GM19193 (cell line): ENCODE measurements around the gene PRKAR2B.

ENCODE experiments used
- POLR2A ChIP-seq: IDR thresholded peaks from 4 replicates; pipeline ENCODE4 v1.6.1; 2011; ENCODE audit not compliant: insufficient read depth, insufficient read length; ENCODE audit errors: extremely low read depth

Gene PRKAR2B

DNA sequence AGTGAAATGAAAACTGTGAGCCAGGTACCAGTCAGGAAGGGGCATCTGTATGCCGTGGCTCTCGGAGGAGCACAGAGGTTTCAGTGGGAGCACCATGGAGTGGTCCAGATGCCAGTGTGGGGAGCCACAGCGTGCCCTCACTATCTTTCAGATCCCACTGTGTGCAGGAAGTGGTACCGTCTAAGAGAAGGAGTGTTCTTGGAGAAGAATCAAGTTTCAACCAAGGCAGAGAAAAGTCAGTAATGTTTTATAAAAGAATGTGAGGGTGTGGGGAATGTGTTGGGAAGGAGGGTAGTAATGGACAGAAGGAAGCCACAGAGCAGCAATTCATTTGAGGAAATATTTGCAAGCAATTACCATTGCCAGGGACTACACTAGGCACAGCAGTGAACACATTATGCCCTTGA is 35.6 kb downstream of the PRKAR2B start:
- no peak for TF ChIP-seq POLR2A

DNA sequence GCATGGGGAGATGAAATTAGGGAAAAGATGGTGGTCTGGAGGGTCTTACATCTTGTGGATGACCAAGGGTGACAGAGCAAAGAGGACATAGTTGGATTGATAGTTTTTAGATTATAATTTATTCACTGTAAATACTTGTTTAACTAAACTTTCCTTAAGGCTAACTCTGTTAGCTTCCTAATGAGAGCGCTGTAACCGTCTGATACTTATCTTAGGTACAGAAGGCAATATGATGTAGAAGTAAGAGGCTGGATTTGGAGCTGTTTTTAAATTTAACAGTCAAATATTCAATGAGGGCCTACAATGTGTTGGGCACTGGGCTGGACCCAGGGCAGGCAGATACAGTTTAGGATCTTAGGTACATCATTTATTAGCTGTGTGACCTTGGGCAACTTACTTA is 36.0 kb downstream of the PRKAR2B start:
- TF ChIP-seq POLR2A = no peak

DNA sequence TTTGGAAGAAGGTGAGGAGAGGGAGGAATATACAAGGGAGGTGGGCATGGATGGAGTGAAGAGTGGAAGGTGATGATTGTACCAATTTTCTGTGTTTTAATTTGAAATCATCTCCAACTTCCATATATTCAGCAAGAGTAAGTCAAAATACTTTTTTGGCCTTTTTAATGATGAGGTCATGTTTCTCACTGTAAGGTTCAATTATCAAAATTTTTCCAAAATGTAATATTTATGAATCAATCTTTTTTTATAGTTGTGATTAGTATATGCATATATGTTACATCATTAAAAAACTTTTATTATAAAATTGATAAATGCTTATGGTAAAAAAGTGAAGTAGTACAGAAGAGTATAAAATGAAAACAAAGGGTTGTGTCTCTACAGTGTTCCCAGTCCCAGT is 40.7 kb downstream of the PRKAR2B start:
- no peak for TF ChIP-seq POLR2A

DNA sequence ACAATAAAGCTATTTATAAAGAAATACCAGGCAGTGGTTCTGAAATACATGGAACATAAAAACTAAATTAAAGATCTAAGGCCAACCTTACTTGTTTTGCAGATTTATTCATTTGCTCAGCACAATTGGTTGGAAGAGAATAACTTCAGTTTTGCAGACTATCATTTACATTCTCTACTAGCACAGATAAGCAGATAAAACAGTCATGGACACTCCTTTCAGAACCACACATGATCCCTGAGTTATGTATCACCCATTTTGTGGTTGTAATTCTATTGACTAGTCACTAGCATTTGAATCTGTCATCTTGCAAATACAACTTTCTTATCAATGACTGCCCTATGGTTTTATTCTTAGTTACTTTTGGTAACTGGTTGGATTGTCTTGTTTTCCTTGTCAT is 45.1 kb downstream of the PRKAR2B start:
- no peak for TF ChIP-seq POLR2A

DNA sequence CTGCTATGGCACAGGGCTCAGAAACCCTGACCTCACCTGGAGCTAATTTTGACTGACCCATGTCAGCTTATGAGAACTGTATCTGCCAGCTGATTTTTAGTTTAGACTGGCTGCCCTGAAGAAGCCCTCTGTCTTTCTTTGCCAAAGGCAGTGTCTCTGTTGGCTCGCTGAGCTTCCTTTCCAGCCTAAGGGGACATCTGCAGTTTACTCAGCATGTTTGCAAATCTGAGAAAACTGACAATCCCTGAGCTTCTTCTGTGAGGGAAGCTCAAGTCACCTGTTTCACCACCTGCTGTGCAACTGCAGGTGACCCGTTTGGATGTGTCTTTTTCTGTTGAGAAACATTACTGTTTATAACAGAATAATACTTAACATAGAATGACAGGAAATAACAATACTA is 46.0 kb downstream of the PRKAR2B start:
- no peak for TF ChIP-seq POLR2A

DNA sequence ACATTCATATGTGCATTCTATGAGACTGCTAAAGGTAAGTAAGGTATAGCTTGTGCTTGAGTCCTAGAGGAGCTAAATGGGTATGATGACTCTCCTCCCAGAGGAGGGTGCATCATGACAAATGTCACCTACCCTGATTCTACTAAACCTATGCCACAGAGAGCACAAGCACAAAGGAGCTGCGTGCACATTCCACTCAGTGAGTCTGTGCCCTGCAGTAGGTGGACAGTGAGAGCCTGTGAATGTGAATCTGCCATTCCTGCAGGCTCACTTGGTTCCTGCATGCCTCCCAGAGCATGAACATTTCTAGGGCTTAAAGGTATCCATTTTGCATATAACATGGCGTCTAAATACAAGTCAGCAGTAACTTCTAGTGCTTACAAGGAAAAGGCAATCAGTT is 46.8 kb downstream of the PRKAR2B start:
- no peak for TF ChIP-seq POLR2A

DNA sequence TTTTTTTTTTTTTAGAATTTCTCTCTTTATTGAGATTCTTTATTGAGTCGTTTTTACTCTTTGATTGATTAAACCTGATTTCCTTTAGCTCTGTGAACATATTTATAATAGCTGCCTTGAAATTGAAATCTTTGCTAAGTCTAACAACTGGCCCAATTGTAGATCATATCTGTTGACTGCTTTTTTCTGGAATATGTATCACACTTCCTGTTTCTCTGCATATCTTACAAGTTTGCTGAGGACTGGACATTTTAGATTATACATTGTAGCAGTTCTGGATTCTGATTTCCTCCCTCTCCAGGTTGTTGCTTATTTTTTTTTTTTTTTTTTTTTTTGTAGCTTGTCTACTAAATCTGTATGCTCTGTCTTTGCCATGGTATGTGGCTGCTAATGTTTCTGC is 56.3 kb downstream of the PRKAR2B start:
- no peak for TF ChIP-seq POLR2A

DNA sequence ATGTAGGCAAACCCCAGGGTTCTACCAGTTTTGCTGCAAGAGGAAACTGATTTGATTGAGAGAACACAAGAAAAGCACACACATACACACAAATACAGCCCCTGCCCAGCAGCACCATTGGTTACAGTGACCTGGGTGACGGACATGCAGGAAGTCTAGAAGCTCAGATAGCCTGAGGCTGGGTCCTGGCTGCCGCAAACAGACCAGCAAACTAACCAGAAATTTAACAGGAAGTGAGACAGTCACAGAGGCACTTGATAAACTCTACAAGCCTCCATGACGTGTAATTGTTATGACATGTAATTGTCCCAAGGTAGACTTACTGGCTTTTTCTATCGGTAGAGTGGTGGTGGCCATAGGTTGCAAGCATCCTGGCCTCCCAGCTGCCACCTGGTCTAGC is 58.9 kb downstream of the PRKAR2B start:
- TF ChIP-seq POLR2A = no peak

DNA sequence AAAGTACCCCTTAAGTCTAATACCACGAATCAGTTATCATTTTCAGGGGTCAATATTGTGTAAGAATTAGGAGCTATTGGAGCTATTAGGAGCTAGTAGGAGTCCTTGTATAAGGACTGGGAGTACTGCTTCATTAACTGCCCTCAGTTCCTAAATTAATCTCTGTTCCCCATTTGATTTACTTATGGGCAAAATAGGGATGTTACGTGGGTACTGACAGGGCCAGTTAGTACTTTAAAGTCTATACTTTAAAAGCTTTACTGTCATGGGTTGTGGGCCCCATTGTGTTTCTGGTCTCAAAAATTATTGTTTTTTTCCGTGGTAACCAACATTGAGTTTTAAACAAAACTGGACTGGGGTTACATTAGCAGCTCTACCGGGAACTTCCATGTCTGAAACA is 60.3 kb downstream of the PRKAR2B start:
- no peak for TF ChIP-seq POLR2A

DNA sequence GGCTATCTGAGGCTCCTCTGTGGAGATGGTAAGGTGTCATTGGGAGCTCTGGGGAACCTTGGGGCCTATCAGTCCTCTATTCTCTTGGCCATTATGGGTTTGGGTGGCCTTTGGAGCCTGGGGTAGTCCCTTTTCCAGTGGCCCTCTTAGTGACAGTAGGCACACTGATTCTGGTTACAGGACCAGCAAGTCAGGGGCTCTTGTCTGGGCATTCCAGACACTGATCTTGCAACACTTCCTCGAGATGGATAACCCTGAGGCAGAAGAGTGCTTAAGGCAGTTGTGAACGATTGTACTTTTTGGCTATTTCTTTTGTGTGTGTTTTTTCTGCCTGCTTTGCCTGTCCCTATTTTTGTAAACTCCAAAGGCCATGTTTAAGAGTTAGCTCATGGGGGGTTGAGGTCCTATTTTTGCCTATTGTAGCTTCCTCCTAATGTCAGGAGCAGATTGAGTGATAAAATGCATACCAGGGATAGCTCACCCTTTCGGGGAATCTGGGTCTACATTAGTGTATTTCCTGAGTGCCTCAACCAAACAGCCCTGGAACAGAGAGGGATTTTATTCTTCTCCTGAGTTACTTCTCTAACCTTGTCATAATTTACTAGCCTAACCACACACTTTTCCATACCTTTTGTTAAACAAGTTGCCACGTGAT is 61.2 kb downstream of the PRKAR2B start:
- TF ChIP-seq POLR2A = no peak

DNA sequence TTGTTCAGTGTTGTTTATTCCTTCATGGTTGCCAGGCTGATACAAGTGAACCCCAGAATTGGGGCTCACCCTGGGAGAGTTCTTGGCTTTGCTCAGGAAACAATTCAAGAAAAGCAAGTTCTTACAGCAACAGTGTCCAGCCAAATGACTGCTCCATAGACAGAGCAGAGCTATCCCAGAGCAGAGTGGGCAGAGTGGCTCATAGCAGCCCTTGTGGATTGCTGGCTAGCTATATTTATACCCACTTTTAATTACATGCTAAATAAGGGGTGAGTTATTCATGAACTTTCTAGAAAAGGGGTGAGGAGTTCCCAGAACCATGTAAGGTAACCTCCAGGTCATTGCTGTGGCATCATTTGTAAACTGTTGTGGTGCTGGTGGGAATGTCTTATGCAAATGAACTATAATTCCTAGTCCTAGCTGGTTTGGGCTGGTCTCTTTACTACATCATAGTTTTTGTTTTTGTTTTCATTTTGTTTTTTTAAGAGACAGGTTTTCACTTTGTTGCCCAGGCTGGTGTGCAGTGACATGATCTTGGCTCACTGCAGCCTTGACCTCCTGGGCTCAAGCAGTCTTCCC is 64.4 kb downstream of the PRKAR2B start:
- TF ChIP-seq POLR2A = no peak

DNA sequence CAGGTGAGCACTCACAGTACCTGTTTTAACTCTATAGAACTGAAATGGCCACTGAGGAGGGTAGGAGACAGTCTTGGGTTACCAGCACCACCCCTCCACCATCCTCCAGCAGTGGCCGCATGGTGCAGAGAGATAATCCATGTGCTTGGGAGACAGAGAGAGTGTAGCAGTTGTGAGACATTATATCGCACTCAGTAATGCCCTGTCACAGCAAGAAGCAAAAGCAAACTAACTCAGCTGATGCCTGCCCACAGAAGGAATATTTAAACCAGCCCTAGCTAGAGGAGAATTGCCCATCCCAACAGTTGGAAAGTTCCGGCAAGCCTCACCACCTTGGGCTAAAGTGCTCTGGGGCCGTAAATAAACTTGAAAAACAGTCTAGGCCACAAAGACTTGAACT is 65.5 kb downstream of the PRKAR2B start:
- no peak for TF ChIP-seq POLR2A

DNA sequence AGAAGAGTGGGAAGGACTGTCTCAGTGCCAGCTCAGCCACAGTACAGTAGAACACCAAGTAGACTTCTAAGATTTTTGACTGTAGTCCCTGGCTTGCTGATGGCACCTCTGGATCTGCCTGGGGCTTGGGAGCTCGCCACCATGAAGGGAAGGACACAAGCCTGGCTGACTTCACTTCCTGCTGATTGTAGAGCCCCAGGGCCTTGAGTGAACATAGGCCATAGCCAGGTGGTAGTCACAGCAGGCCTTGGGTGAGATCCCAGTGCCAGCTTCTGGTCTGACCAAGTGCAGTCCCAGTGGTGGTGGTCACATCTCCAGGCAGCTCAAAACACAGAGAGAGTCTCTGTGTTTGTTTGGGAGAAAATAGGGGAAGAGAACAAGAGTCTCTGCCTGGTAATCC is 66.7 kb downstream of the PRKAR2B start:
- TF ChIP-seq POLR2A = no peak

DNA sequence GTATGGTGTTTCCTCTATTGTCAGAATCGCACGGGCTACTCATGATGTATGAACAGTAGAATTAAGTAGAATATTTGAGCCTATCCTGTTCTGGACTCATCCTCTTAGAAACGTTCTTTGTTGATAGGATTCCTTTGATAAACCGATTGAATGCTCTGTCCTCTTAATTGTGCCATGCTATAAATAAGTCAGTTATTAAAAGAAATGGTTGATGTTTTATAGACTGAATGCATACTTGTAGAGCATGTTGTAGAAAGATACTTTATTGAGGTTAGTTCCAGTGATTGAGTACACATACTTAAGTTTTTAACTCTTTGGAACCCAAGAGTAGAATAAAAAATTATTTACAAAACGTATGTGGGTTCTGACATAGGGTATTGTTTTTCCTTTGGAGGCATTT is 69.4 kb downstream of the PRKAR2B start:
- no peak for TF ChIP-seq POLR2A

DNA sequence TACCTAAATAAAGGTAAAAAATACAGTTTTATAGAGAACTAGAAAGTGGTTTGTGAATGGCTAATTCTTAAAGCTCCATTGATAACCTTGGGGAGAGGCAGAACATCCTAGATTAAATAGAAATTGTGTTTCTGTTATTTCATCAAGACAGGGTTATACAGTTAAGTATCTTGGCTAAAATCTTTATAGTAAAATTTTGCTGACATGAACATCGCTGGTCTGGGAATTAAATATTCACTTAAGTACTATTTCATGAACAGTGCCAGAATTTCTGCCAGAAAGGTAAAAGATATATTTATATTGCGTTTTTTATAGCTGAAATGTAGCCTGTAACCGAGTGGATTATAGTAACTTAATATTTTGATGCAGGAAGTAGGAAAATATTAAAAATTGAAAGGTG is 70.6 kb downstream of the PRKAR2B start:
- no peak for TF ChIP-seq POLR2A

DNA sequence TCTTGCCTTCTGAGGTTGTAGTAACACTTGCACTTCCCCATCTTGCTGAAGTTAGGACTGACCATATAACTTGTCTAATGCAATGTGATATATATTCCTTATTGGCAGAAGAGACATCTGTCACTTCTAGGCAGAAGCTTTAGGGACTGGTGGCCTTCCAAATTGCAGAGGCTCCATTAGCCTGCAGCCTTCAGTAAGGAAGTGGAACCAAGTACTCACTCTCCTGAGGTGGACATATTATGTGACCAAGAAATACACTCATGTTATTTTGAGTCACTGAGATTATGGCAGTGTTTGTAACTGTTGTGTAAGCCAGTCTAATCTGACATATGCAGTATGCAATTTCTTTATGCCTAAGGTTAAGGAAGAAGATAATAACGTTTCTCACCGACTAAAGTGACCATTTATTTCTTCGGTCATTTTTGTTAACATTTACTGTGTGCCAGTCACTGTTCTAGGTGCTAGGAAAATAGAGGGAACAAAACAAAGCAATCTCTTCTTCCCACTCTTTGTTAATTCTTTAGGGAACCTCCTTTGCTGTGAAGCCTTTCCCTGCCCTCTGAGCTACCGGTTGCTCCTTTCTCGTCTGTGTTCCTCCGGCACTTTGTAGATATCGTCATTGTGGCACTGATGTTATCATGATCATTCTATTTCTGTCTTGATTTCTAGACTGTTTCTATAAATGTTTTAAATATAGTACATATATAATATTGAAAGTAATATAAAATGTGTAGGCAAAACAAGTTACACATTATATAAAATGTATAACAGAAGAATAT is 71.4 kb downstream of the PRKAR2B start:
- no peak for TF ChIP-seq POLR2A

DNA sequence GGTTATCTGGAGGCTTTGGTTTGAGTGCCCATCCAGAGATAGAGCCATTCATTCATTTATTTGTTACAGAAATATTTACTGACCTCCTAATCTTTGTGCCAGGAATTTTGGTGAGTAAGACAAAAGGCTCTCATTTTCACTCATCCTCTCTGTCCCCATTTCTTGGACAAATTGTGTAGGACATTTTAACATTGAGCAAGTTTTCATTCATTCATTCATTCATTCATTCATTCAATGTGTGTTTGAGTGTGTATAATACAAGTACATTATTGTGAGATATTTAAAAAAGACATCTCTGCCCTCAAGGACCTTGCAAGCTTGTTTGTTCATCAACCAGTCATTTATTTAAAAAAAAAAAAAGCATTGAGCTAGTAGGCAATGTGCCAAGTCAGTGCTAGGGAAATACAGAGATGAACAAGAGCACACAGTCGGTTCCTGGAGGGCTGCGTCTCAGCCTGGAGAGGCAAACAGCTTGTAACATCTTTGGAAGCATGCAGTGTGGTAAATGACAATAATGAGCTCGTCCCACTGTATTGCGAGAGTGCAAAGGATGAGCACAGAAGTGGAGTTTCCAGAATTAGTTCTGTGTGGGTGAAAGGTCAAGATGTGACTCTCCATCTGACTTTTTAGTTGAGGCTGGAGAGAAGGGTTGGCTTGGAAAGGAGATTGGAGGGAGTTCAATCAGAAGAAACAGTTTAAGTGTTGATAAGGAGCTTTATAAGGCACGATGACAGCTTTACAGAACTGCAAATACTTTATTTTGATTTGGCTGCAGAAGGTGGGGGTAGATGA is 73.8 kb downstream of the PRKAR2B start:
- no peak for TF ChIP-seq POLR2A
